HepG2 (cell line): ENCODE results near the gene TGM1. TPM values are rescaled to one million over a fixed set of nuclear protein-coding genes. Genes with fewer than 3 reads are reported as not detected.
A peak's percentile ranks its signal among the peaks of the same experiment; 100 is the strongest.

ENCODE experiments used
- EP300 ChIP-seq, 3 experiments: sonication (generic) in 1 of 3; formaldehyde crosslinking in 1 of 3; IDR thresholded peaks; 2 replicates each; pipeline versions ENCODE4 v1.5.1 to v1.6.1; 2011 to 2020; ENCODE audit warnings: low read depth in 2 of 3, low read length in 2 of 3, borderline replicate concordance in 1 of 3, improper control_type of control experiment in 1 of 3, mild to moderate bottlenecking in 1 of 3, missing genetic modification reagents in 1 of 3, moderate library complexity in 1 of 3
- FOXJ3 ChIP-seq: sonication (generic); formaldehyde crosslinking; IDR thresholded peaks from 2 replicates; pipeline ENCODE4 v1.4.0; 2020; ENCODE audit warnings: missing genetic modification reagents, mild to moderate bottlenecking, borderline replicate concordance
- HNF4G ChIP-seq, 2 experiments: sonication (generic) in 1 of 2; formaldehyde crosslinking in 1 of 2; IDR thresholded peaks; 2 replicates each; pipeline versions ENCODE4 v1.4.0 to v1.6.1; 2011 to 2020; ENCODE audit warnings: borderline replicate concordance in 2 of 2, low read depth in 2 of 2, mild to moderate bottlenecking in 2 of 2, low read length in 1 of 2, missing genetic modification reagents in 1 of 2, moderate library complexity in 1 of 2
- KDM5B ChIP-seq: sonication (generic); formaldehyde crosslinking; IDR thresholded peaks from 2 replicates; pipeline ENCODE4 v1.4.0; 2020; ENCODE audit warnings: missing genetic modification reagents, mild to moderate bottlenecking, borderline replicate concordance
- MXD1 ChIP-seq: sonication (generic); formaldehyde crosslinking; IDR thresholded peaks from 2 replicates; pipeline ENCODE4 v1.4.0; 2020; ENCODE audit warnings: mild to moderate bottlenecking, missing genetic modification reagents
- NR0B2 ChIP-seq: sonication (generic); formaldehyde crosslinking; IDR thresholded peaks from 2 replicates; pipeline ENCODE4 v1.4.0; 2020; ENCODE audit warnings: mild to moderate bottlenecking, missing genetic modification reagents
- PAXIP1 ChIP-seq: sonication (generic); formaldehyde crosslinking; conservative IDR thresholded peaks from 2 replicates; pipeline ENCODE4 v1.4.0; 2020; ENCODE audit warnings: mild to moderate bottlenecking, missing genetic modification reagents, moderate library complexity
- SNAI1 ChIP-seq: sonication (generic); formaldehyde crosslinking; IDR thresholded peaks from 2 replicates; pipeline ENCODE4 v1.5.0; 2020; ENCODE audit warnings: mild to moderate bottlenecking, missing genetic modification reagents, borderline replicate concordance
- TP53 ChIP-seq: sonication (generic); formaldehyde crosslinking; conservative IDR thresholded peaks from 2 replicates; pipeline ENCODE4 v1.4.0; 2020; ENCODE audit warnings: missing genetic modification reagents
- ZNF160 ChIP-seq: sonication (generic); formaldehyde crosslinking; IDR thresholded peaks from 2 replicates; pipeline ENCODE4 v1.8.0; 2022; ENCODE audit warnings: mild to moderate bottlenecking, inconsistent platforms, missing genetic modification reagents
- ZNF230 ChIP-seq: sonication (generic); formaldehyde crosslinking; IDR thresholded peaks from 2 replicates; pipeline ENCODE4 v1.4.0; 2020; ENCODE audit warnings: mild to moderate bottlenecking, missing genetic modification reagents
- ZNF367 ChIP-seq: sonication (generic); formaldehyde crosslinking; IDR thresholded peaks from 2 replicates; pipeline ENCODE4 v1.4.0; 2020; ENCODE audit warnings: missing genetic modification reagents, borderline replicate concordance
- polyA plus RNA-seq, 8 experiments: library from polyadenylated mRNA; depleted of rRNA in 3 of 8; stranded (reverse) in 7 of 8; unstranded in 1 of 8; fragments of >200 nt; fragmentation: Illumina TruSeq in 4 of 8; extraction: Trizol in 4 of 8; gene quantifications; 2 replicates each; pipeline versions ENCODE4 v1.2.1 to v1.2.3, GENCODE V29; 2011 to 2016; ENCODE audit warnings: low read depth in 4 of 8, missing spikeins in 1 of 8, mixed read lengths in 1 of 8; ENCODE audit not compliant: insufficient read depth in 1 of 8
- total RNA-seq, 5 experiments: library from RNA; depleted of rRNA; stranded (reverse); fragments of >200 nt; fragmentation: Illumina TruSeq; extraction: Trizol; gene quantifications; 2 replicates each; pipeline ENCODE4 v1.2.3, GENCODE V29; 2016; ENCODE audit warnings: low read depth in 1 of 5
- TF ChIP-seq, protein P1 (sequence below): sonication (generic); formaldehyde crosslinking; IDR thresholded peaks from 2 replicates; pipeline ENCODE4 v1.5.0; 2020; ENCODE audit warnings: missing genetic modification reagents, mild to moderate bottlenecking, borderline replicate concordance
- TF ChIP-seq, protein P2 (sequence below): sonication (generic); formaldehyde crosslinking; IDR thresholded peaks from 2 replicates; pipeline ENCODE4 v1.4.0; 2020; ENCODE audit warnings: mild to moderate bottlenecking, missing genetic modification reagents

The TGM1 gene
- total and polyA plus RNA-seq, 2 of the 13 experiments (the other 11 are each of a cell fraction or from before 2014, with no cell fraction given), result 3.2 to 10.6 TPM

- TF ChIP-seq EP300 (IDR thresholded peaks at IDR 0.05; ENCODE audit: low read depth in 2 of 2, low read length in 2 of 2), result no peak
- TF ChIP-seq EP300 (CRISPR knock-in tag; IDR thresholded peaks at IDR 0.05; ENCODE audit: borderline replicate concordance), result peak; percentile 8; the same call in 1 of the 2 replicates
- peak; percentile 66 for TF ChIP-seq PAXIP1 (CRISPR knock-in tag)
- no peak for TF ChIP-seq SNAI1 (CRISPR knock-in tag)
- TF ChIP-seq KDM5B (CRISPR knock-in tag), result peak; percentile 60; the same call in 1 of the 2 replicates
- TF ChIP-seq TP53 (CRISPR knock-in tag), result no peak
- TF ChIP-seq ZNF367, result no peak
- TF ChIP-seq ZNF160 (CRISPR knock-in tag), result peak; percentile 54; the same call in 1 of the 2 replicates
- peak; percentile 61 for TF ChIP-seq HNF4G (IDR thresholded peaks at IDR 0.05; ENCODE audit: borderline replicate concordance, low read depth, low read length)
- TF ChIP-seq HNF4G (CRISPR knock-in tag; IDR thresholded peaks at IDR 0.05; ENCODE audit: borderline replicate concordance, low read depth), result 0 out of 2 replicates have a peak, but pooled peaks have one; percentile 4
- 0 out of 2 replicates have a peak, but pooled peaks have one; percentile 0 for TF ChIP-seq ZNF230
- no peak for TF ChIP-seq FOXJ3
- TF ChIP-seq, protein P1, sequence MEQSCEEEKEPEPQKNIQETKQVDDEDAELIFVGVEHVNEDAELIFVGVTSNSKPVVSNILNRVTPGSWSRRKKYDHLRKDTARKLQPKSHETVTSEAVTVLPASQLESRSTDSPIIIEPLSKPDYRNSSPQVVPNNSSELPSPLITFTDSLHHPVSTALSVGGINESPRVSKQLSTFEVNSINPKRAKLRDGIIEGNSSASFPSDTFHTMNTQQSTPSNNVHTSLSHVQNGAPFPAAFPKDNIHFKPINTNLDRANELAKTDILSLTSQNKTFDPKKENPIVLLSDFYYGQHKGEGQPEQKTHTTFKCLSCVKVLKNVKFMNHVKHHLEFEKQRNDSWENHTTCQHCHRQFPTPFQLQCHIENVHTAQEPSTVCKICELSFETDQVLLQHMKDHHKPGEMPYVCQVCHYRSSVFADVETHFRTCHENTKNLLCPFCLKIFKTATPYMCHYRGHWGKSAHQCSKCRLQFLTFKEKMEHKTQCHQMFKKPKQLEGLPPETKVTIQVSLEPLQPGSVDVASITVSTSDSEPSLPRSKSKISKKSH (CRISPR knock-in tag), result peak; percentile 58; the same call in 1 of the 2 replicates
- TF ChIP-seq MXD1 (CRISPR knock-in tag), result 0 out of 2 replicates have a peak, but pooled peaks have one; percentile 38
- peak; percentile 42; the same call in 1 of the 2 replicates for TF ChIP-seq NR0B2 (CRISPR knock-in tag)
- TF ChIP-seq, protein P2, sequence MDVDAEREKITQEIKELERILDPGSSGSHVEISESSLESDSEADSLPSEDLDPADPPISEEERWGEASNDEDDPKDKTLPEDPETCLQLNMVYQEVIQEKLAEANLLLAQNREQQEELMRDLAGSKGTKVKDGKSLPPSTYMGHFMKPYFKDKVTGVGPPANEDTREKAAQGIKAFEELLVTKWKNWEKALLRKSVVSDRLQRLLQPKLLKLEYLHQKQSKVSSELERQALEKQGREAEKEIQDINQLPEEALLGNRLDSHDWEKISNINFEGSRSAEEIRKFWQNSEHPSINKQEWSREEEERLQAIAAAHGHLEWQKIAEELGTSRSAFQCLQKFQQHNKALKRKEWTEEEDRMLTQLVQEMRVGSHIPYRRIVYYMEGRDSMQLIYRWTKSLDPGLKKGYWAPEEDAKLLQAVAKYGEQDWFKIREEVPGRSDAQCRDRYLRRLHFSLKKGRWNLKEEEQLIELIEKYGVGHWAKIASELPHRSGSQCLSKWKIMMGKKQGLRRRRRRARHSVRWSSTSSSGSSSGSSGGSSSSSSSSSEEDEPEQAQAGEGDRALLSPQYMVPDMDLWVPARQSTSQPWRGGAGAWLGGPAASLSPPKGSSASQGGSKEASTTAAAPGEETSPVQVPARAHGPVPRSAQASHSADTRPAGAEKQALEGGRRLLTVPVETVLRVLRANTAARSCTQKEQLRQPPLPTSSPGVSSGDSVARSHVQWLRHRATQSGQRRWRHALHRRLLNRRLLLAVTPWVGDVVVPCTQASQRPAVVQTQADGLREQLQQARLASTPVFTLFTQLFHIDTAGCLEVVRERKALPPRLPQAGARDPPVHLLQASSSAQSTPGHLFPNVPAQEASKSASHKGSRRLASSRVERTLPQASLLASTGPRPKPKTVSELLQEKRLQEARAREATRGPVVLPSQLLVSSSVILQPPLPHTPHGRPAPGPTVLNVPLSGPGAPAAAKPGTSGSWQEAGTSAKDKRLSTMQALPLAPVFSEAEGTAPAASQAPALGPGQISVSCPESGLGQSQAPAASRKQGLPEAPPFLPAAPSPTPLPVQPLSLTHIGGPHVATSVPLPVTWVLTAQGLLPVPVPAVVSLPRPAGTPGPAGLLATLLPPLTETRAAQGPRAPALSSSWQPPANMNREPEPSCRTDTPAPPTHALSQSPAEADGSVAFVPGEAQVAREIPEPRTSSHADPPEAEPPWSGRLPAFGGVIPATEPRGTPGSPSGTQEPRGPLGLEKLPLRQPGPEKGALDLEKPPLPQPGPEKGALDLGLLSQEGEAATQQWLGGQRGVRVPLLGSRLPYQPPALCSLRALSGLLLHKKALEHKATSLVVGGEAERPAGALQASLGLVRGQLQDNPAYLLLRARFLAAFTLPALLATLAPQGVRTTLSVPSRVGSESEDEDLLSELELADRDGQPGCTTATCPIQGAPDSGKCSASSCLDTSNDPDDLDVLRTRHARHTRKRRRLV (CRISPR knock-in tag), result no peak
Measured at GRCh38 chr14:24260026-24260779, 2.8 kb downstream of the TGM1 start (continued).
